HAP-1 (cell line): ENCODE data around the gene ETV7.
A peak's percentile ranks its signal among the peaks of the same experiment; 100 is the strongest.
"Not testable (repeated sequence)": the region's sequence is repeated elsewhere in the genome, so short reads cannot be mapped to it uniquely, and the experiment has no call there.

Experiments
- DNase-seq, 2 experiments: peaks; one replicate each; pipeline ENCODE4 v3.0.0-alpha.2; 2016 to 2020; ENCODE audit warnings: low spot score in 2 of 2
- H3K27me3 ChIP-seq: fragments of 250-450 bp; sonication (Bioruptor Pico); 2 replicates; pipeline ENCODE4 v1.5.1; 2020; ENCODE audit warnings: low read depth, mild to moderate bottlenecking, moderate library complexity
- H3K36me3 ChIP-seq: fragments of 250-450 bp; sonication (Bioruptor Pico); replicated peaks from 2 replicates; pipeline ENCODE4 v1.5.1; 2020; ENCODE audit warnings: mild to moderate bottlenecking
- H3K4me1 ChIP-seq: fragments of 250-450 bp; sonication (Bioruptor Pico); 2 replicates; pipeline ENCODE4 v1.5.1; 2020; ENCODE audit warnings: mild to moderate bottlenecking
- H3K4me3 ChIP-seq: fragments of 250-450 bp; sonication (Bioruptor Pico); 2 replicates; pipeline ENCODE4 v1.5.1; 2020; ENCODE audit warnings: mild to moderate bottlenecking, moderate library complexity
- H3K9me3 ChIP-seq: fragments of 250-450 bp; sonication (Bioruptor Pico); 2 replicates; pipeline ENCODE4 v1.5.1; 2020; ENCODE audit warnings: mild to moderate bottlenecking, moderate library complexity
- in situ Hi-C: fragments of 300-500 bp; cut with MboI; formaldehyde crosslinking; loops from 3 replicates; pipeline ENCODE4 v1.14.3; 2020; ENCODE audit warnings: low sequenced_read_pairs, inconsistent platforms, mixed read lengths

Gene ETV7

GRCh38 chr6:36350681-36351571 lies 36.5 kb downstream of the ETV7 start:
- DNase-seq: no peak
- H3K4me3 ChIP-seq: no peak overlapping the region
- H3K27me3 ChIP-seq: no peaks in the 10 kb centered on the region
- no peaks in the 10 kb centered on the region for H3K36me3 ChIP-seq
- in situ Hi-C loops: no loop called here
- H3K4me1 ChIP-seq: no peaks in the 10 kb centered on the region
- H3K9me3 ChIP-seq: no peaks in the 10 kb centered on the region

- in situ Hi-C loops: no loop called here
- Histone ChIP-seq H3K9me3 (no peaks in the 10 kb centered on the region), H3K36me3 (no peaks in the 10 kb centered on the region), H3K27me3 (no peaks in the 10 kb centered on the region), H3K4me3 (no peak overlapping the region), H3K4me1 (no peaks in the 10 kb centered on the region)
- DNase-seq: no peak
Observed at GRCh38 chr6:36350082-36350481, 37.4 kb downstream of the ETV7 start.

GRCh38 chr6:36349240-36349639 lies 38.2 kb downstream of the ETV7 start:
- in situ Hi-C loops: no loop called here

GRCh38 chr6:36347621-36348020 lies 39.8 kb downstream of the ETV7 start:
- Histone ChIP-seq H3K27me3 (no peaks in the 10 kb centered on the region), H3K4me1 (no peaks in the 10 kb centered on the region), H3K4me3 (no peak overlapping the region), H3K9me3 (no peaks in the 10 kb centered on the region), H3K36me3 (no peaks in the 10 kb centered on the region)
- in situ Hi-C loops: no loop called here
- no peak for DNase-seq

More at GRCh38 chr6:36349240-36349639, 38.2 kb downstream of the ETV7 start:
- Histone ChIP-seq H3K4me1 (no peaks in the 10 kb centered on the region), H3K4me3 (no peak overlapping the region), H3K27me3 (no peaks in the 10 kb centered on the region), H3K36me3 (no peaks in the 10 kb centered on the region), H3K9me3 (no peaks in the 10 kb centered on the region)
- DNase-seq: no peak

GRCh38 chr6:36346486-36347273 lies 40.8 kb downstream of the ETV7 start:
- in situ Hi-C loops: no loop called here
- DNase-seq: no peak
- Histone ChIP-seq H3K9me3 (no peaks in the 10 kb centered on the region), H3K36me3 (no peaks in the 10 kb centered on the region), H3K4me3 (no peak overlapping the region), H3K27me3 (no peaks in the 10 kb centered on the region), H3K4me1 (no peaks in the 10 kb centered on the region)

- Histone ChIP-seq H3K4me3 (no peak overlapping the region), H3K27me3 (no peaks in the 10 kb centered on the region), H3K36me3 (no peaks in the 10 kb centered on the region), H3K4me1 (no peaks in the 10 kb centered on the region; the same call in 1 of the 2 replicates), H3K9me3 (no peaks in the 10 kb centered on the region)
- peak in 1 of 2 experiments; percentile 36 for DNase-seq
- in situ Hi-C loops: no loop called here
Observed at GRCh38 chr6:36345681-36346466, 41.6 kb downstream of the ETV7 start.

GRCh38 chr6:36343109-36343680 lies 44.3 kb downstream of the ETV7 start:
- in situ Hi-C loops: no loop called here
- no peaks in the 10 kb centered on the region for H3K9me3 ChIP-seq
- no peak overlapping the region for H3K4me3 ChIP-seq
- no peak for DNase-seq
- peaks cover 6% of the 10 kb centered on the region for H3K4me1 ChIP-seq
- no peaks in the 10 kb centered on the region for H3K27me3 ChIP-seq
- no peaks in the 10 kb centered on the region for H3K36me3 ChIP-seq

GRCh38 chr6:36340618-36341454 lies 46.6 kb downstream of the ETV7 start:
- Histone ChIP-seq H3K4me1 (peaks cover 6% of the 10 kb centered on the region), H3K4me3 (no peak overlapping the region), H3K36me3 (no peaks in the 10 kb centered on the region), H3K9me3 (no peaks in the 10 kb centered on the region), H3K27me3 (no peaks in the 10 kb centered on the region)
- in situ Hi-C loops: no loop called here
- DNase-seq: peak; percentile 64 to 87

GRCh38 chr6:36340306-36340617 lies 47.2 kb downstream of the ETV7 start:
- in situ Hi-C loops: no loop called here
- H3K27me3 ChIP-seq: no peaks in the 10 kb centered on the region
- no peak overlapping the region for H3K4me3 ChIP-seq

GRCh38 chr6:36339146-36339545 lies 48.3 kb downstream of the ETV7 start:
- no peaks in the 10 kb centered on the region for H3K36me3 ChIP-seq
- H3K4me1 ChIP-seq: peaks cover 6% of the 10 kb centered on the region
- in situ Hi-C loops: no loop called here
- no peaks in the 10 kb centered on the region for H3K9me3 ChIP-seq
- H3K27me3 ChIP-seq: no peaks in the 10 kb centered on the region
- DNase-seq: no peak
- no peak overlapping the region for H3K4me3 ChIP-seq

More at GRCh38 chr6:36340306-36340617, 47.2 kb downstream of the ETV7 start:
- Histone ChIP-seq H3K36me3 (no peaks in the 10 kb centered on the region), H3K4me1 (peaks cover 6% of the 10 kb centered on the region), H3K9me3 (no peaks in the 10 kb centered on the region)
- no peak for DNase-seq

GRCh38 chr6:36338223-36338622 lies 49.2 kb downstream of the ETV7 start:
- H3K9me3 ChIP-seq, H3K36me3 ChIP-seq, DNase-seq, H3K4me3 ChIP-seq, H3K4me1 ChIP-seq, in situ Hi-C loops, H3K27me3 ChIP-seq: not testable (repeated sequence)

GRCh38 chr6:36337814-36338213 lies 49.7 kb downstream of the ETV7 start:
- Histone ChIP-seq H3K36me3 (no peaks in the 10 kb centered on the region), H3K9me3 (no peaks in the 10 kb centered on the region), H3K27me3 (no peaks in the 10 kb centered on the region), H3K4me1 (peaks cover 6% of the 10 kb centered on the region), H3K4me3 (no peak overlapping the region)
- DNase-seq: no peak
- in situ Hi-C loops: no loop called here

GRCh38 chr6:36336779-36337241 lies 50.7 kb downstream of the ETV7 start, which contains the start of gene BNIP5:
Gene BNIP5, minus strand, starts transcription at chr6:36336888. Its CDS starts 6,198 bp downstream, at chr6:36330690.
- Histone ChIP-seq H3K36me3 (no peaks in the 10 kb centered on the region), H3K9me3 (no peaks in the 10 kb centered on the region), H3K27me3 (no peaks in the 10 kb centered on the region), H3K4me1 (peaks cover 6% of the 10 kb centered on the region), H3K4me3 (no peak within 1 kb of the TSS)
- in situ Hi-C loops: no loop called here
- no peak for DNase-seq
